HEK293T (cell line): Measurements from ENCODE around the gene SELP.

Experiments
- CTCF ChIA-PET: fragments of 350-600 bp; formaldehyde crosslinking; extraction: SDS; loops from one replicate; lab custom pipeline; 2021; ENCODE audit warnings: antibody characterized with exemption, inconsistent platforms; lab: Yijun Ruan, JAX
- POLR2A ChIA-PET: fragments of 350-600 bp; formaldehyde crosslinking; extraction: SDS; loops from one replicate; lab custom pipeline; 2020; ENCODE audit warnings: antibody characterized with exemption, inconsistent platforms; lab: Yijun Ruan, JAX
- DNase-seq: peaks from one replicate; pipeline ENCODE4 v3.0.0; 2012; ENCODE audit warnings: mixed read lengths; ENCODE audit errors: extremely low spot score
- ARNT ChIP-seq: fragments of 450-650 bp; IDR thresholded peaks from 2 replicates; pipeline ENCODE4 v1.6.1; 2017; ENCODE audit warnings: mild to moderate bottlenecking
- BHLHE40 ChIP-seq: fragments of 450-650 bp; IDR thresholded peaks from 2 replicates; pipeline ENCODE4 v1.6.1; 2016; ENCODE audit warnings: mild to moderate bottlenecking, moderate library complexity, borderline replicate concordance
- CTBP1 ChIP-seq: fragments of 450-650 bp; IDR thresholded peaks from 2 replicates; pipeline ENCODE4 v1.6.1; 2016; ENCODE audit warnings: borderline replicate concordance
- ELF4 ChIP-seq: fragments of 450-650 bp; IDR thresholded peaks from 2 replicates; pipeline ENCODE4 v1.6.1; 2017; ENCODE audit warnings: antibody characterized with exemption
- FOXA1 ChIP-seq: fragments of 450-650 bp; IDR thresholded peaks from 2 replicates; pipeline ENCODE4 v1.6.1; 2016; ENCODE audit warnings: mild to moderate bottlenecking
- FOXK2 ChIP-seq: fragments of 450-650 bp; IDR thresholded peaks from 2 replicates; pipeline ENCODE4 v1.6.1; 2016; ENCODE audit warnings: mild to moderate bottlenecking
- FOXM1 ChIP-seq: fragments of 450-650 bp; IDR thresholded peaks from 2 replicates; pipeline ENCODE4 v1.6.1; 2017; ENCODE audit warnings: mild to moderate bottlenecking, borderline replicate concordance
- HDGF ChIP-seq: fragments of 450-650 bp; IDR thresholded peaks from 2 replicates; pipeline ENCODE4 v1.6.1; 2017; ENCODE audit warnings: antibody characterized with exemption, borderline replicate concordance
- L3MBTL2 ChIP-seq: fragments of 450-650 bp; conservative IDR thresholded peaks from 2 replicates; pipeline ENCODE4 v1.6.1; 2016; ENCODE audit warnings: mild to moderate bottlenecking
- LEF1 ChIP-seq: fragments of 450-650 bp; IDR thresholded peaks from 2 replicates; pipeline ENCODE4 v1.6.1; 2017; ENCODE audit warnings: mild to moderate bottlenecking, borderline replicate concordance
- NFRKB ChIP-seq: fragments of 450-650 bp; IDR thresholded peaks from 2 replicates; pipeline ENCODE4 v1.6.1; 2016; ENCODE audit warnings: mild to moderate bottlenecking, moderate library complexity
- PKNOX1 ChIP-seq: fragments of 450-650 bp; IDR thresholded peaks from 2 replicates; pipeline ENCODE4 v1.6.1; 2016
- SP1 ChIP-seq: fragments of 450-650 bp; IDR thresholded peaks from 2 replicates; pipeline ENCODE4 v1.6.1; 2017
- SUZ12 ChIP-seq: fragments of 450-650 bp; IDR thresholded peaks from 2 replicates; pipeline ENCODE4 v1.6.1; 2016; ENCODE audit warnings: mild to moderate bottlenecking
- TARDBP ChIP-seq: fragments of 450-650 bp; IDR thresholded peaks from 2 replicates; pipeline ENCODE4 v1.6.1; 2016
- ZNF384 ChIP-seq: fragments of 450-650 bp; IDR thresholded peaks from 2 replicates; pipeline ENCODE4 v1.6.1; 2016

SELP gene

GRCh38 chr1:169610108-169610507 is 19.8 kb downstream of the SELP start:
- ChIA-PET CTCF (no interaction called here), POLR2A (no interaction called here)
- no peak for TF ChIP-seq CTBP1
- no peak for TF ChIP-seq FOXK2
- TF ChIP-seq LEF1 = no peak
- no peak for TF ChIP-seq SUZ12
- no peak for TF ChIP-seq L3MBTL2
- TF ChIP-seq ARNT = no peak
- TF ChIP-seq BHLHE40 = no peak
- TF ChIP-seq FOXA1 = no peak
- no peak for TF ChIP-seq ZNF384
- TF ChIP-seq TARDBP = no peak
- TF ChIP-seq SP1 = no peak
- no peak for TF ChIP-seq ELF4
- no peak for TF ChIP-seq NFRKB
- TF ChIP-seq PKNOX1 = no peak
- no peak for TF ChIP-seq FOXM1
- DNase-seq = no peak

- POLR2A ChIA-PET = no interaction called here
- no peak for DNase-seq
- CTCF ChIA-PET = no interaction called here
- TF ChIP-seq FOXK2 (no peak), PKNOX1 (no peak), SP1 (no peak), BHLHE40 (no peak), ZNF384 (no peak), ARNT (no peak), TARDBP (no peak), FOXA1 (no peak), HDGF (no peak), LEF1 (no peak), ELF4 (no peak), FOXM1 (no peak), L3MBTL2 (no peak), SUZ12 (no peak), CTBP1 (no peak), NFRKB (no peak)
Measured at GRCh38 chr1:169608226-169608625, 21.7 kb downstream of the SELP start.

GRCh38 chr1:169604781-169605560 is 25.0 kb downstream of the SELP start:
- CTCF ChIA-PET = no interaction called here
- no peak for DNase-seq
- no peak for TF ChIP-seq FOXM1
- TF ChIP-seq SUZ12 = no peak
- no peak for TF ChIP-seq FOXK2
- TF ChIP-seq ELF4 = no peak
- no peak for TF ChIP-seq SP1
- TF ChIP-seq TARDBP = no peak
- TF ChIP-seq LEF1 = no peak
- TF ChIP-seq PKNOX1 = no peak
- no peak for TF ChIP-seq ZNF384
- no peak for TF ChIP-seq FOXA1
- TF ChIP-seq ARNT = no peak
- TF ChIP-seq CTBP1 = no peak
- POLR2A ChIA-PET = no interaction called here

GRCh38 chr1:169601096-169601881 is 28.6 kb downstream of the SELP start:
- peak; percentile 35 for DNase-seq
- ChIA-PET POLR2A (no interaction called here), CTCF (interaction anchor here (0.8 to 1.8 kb wide), 4 partner anchors 36 to 208 kb away, joined by 3 to 7 read pairs (median 4); no protein-coding TSS in a partner anchor)
- no peak for TF ChIP-seq ELF4
- TF ChIP-seq NFRKB = no peak
- TF ChIP-seq TARDBP = no peak
- no peak for TF ChIP-seq FOXK2
- TF ChIP-seq FOXA1 = no peak

- ChIA-PET CTCF (interaction anchor here (0.6 to 1.5 kb wide), 3 partner anchors 9 to 1138 kb away, joined by 3 to 6 read pairs (median 5); partner anchors contain the start of gene F5), POLR2A (no interaction called here)
- DNase-seq = peak; percentile 47
- TF ChIP-seq LEF1 = no peak
- no peak for TF ChIP-seq PKNOX1
- TF ChIP-seq NFRKB = no peak
- TF ChIP-seq SP1 = no peak
- TF ChIP-seq FOXM1 = no peak
- no peak for TF ChIP-seq ARNT
- TF ChIP-seq ZNF384 = no peak
- TF ChIP-seq L3MBTL2 = no peak
Measured at GRCh38 chr1:169595764-169596711, 33.9 kb downstream of the SELP start.
